Rectal smooth muscle tissue (tissue), 1 donor: ENCODE measurements around the gene MUL1.

Experiments
- H3K27ac ChIP-seq: one replicate; pipeline ENCODE4 v1.7.0; 2013; ENCODE audit warnings: low read depth, low read length, inconsistent platforms
- H3K27me3 ChIP-seq: one replicate; pipeline ENCODE4 v1.7.0; 2013; ENCODE audit warnings: low read length; ENCODE audit not compliant: control insufficient read depth, insufficient read depth
- H3K36me3 ChIP-seq: one replicate; pipeline ENCODE4 v1.7.0; 2013; ENCODE audit warnings: low read length; ENCODE audit not compliant: control insufficient read depth, insufficient read depth
- H3K4me1 ChIP-seq: one replicate; pipeline ENCODE4 v1.7.0; 2013; ENCODE audit warnings: low read length; ENCODE audit not compliant: control insufficient read depth, insufficient read depth
- H3K4me3 ChIP-seq: one replicate; pipeline ENCODE4 v1.7.0; 2013; ENCODE audit warnings: low read length
- H3K9ac ChIP-seq: one replicate; pipeline ENCODE4 v1.7.0; 2013; ENCODE audit warnings: low read length

Gene MUL1

GRCh38 chr1:20507564-20508410 is at the start of gene MUL1:
MUL1 (minus strand) TSS chr1:20508151; CDS start chr1:20508024, 127 bp downstream.
- H3K4me1 ChIP-seq: peaks cover 5% of the 10 kb centered on the region
- H3K4me3 ChIP-seq: peak within 1 kb of the TSS; percentile 99
- H3K27me3 ChIP-seq: no peaks in the 10 kb centered on the region
- H3K27ac ChIP-seq: peak within 1 kb of the TSS; percentile 86
- H3K9ac ChIP-seq: peak within 1 kb of the TSS; percentile 64
- peaks cover 5% of the 10 kb centered on the region for H3K36me3 ChIP-seq

DNA sequence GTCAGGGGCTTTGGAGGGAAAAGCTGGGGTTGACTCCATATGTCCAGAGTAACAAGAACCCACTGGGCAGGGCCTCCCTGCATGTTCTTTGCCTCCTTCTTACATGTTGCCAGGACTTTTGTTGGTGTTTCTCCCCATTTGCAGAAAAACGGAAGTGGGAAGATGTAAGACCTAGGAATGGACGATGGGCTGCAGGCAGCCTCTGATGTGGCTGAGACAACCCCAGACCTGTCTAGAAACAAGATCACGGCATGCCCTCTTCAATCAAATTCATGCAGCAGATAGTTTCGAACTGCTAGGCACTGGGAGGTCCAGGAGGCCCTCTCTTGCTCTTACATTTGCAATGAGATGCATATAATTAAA is 47.8 kb upstream of the MUL1 start:
- Histone ChIP-seq H3K4me1 (no peaks in the 10 kb centered on the region), H3K27me3 (peaks cover 5% of the 10 kb centered on the region), H3K27ac (no peak overlapping the region), H3K36me3 (no peaks in the 10 kb centered on the region), H3K9ac (no peak overlapping the region), H3K4me3 (no peak overlapping the region)

DNA sequence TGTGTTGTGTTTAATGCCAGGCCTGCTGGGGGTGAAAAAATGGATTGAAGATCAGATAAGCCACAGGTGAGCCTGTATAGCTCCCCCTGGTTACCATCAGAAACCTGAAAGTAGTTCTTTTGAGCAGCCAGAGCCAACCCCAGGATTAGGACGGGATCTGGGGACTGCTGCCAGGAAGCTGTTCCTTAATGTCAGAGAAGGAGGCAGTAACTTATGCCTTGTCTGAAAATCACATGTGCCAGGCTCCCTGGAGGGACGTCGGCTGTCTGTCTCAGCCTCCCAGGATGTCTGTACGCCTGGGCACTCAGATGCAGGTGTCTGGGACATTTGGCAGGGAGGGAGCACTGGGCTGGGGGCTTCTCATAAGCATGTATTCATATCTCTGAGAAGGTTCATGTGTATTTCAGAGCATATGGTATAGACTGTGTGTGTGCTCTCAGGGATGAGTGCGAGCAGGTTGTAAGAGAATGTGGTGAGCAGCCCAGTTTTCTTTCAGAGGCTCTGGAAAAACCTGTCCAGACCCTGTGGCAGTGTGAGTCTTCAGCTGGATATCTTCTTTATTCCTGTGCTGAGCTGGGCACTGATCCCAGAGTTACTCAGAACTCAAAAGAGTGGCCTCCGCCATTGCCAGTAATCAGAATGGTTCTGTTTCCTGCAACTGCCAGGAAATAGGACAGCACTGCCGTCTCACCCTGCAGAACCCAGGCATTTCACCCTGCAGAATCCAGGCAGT is 47.2 kb upstream of the MUL1 start:
- Histone ChIP-seq H3K36me3 (no peaks in the 10 kb centered on the region), H3K4me1 (no peaks in the 10 kb centered on the region), H3K27me3 (peaks cover 5% of the 10 kb centered on the region), H3K4me3 (no peak overlapping the region), H3K27ac (no peak overlapping the region), H3K9ac (no peak overlapping the region)

DNA sequence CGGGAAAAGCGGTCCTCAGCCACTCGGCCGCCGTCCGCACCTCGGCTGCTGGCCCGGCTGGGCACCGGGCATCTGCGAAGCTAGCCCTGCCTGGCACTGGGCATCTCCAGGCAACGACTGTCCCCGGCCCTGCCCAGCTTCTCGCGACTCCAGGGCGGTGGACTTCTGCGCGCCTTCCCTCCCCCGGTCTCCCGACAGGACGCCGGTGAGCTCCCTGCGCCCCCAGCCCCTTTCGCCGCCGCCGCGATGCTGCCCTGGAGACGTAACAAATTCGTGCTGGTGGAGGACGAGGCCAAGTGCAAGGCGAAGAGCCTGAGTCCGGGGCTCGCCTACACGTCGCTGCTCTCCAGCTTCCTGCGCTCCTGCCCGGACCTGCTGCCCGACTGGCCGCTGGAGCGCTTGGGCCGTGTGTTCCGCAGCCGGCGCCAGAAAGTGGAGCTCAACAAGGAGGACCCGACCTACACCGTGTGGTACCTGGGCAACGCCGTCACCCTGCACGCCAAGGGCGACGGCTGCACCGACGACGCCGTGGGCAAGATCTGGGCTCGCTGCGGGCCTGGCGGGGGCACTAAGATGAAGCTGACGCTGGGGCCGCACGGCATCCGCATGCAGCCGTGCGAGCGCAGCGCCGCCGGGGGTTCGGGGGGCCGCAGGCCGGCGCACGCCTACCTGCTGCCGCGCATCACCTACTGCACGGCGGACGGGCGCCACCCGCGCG is 44.9 kb upstream of the MUL1 start:
- H3K27ac ChIP-seq: no peak overlapping the region
- peaks cover 5% of the 10 kb centered on the region for H3K27me3 ChIP-seq
- H3K9ac ChIP-seq: no peak overlapping the region

GRCh38 chr1:20551945-20552727 is 44.2 kb upstream of the MUL1 start, which contains the start of gene FAM43B:
FAM43B (plus strand) TSS chr1:20552573; CDS start chr1:20552974, 401 bp downstream.
- H3K36me3 ChIP-seq: no peaks in the 10 kb centered on the region
- H3K9ac ChIP-seq: no peak within 1 kb of the TSS
- H3K4me1 ChIP-seq: no peaks in the 10 kb centered on the region
- peaks cover 5% of the 10 kb centered on the region for H3K27me3 ChIP-seq
- peak within 1 kb of the TSS; percentile 51 for H3K27ac ChIP-seq
- peak within 1 kb of the TSS; percentile 19 for H3K4me3 ChIP-seq

More for the DNA sequence above, 44.9 kb upstream of the MUL1 start:
- Histone ChIP-seq H3K36me3 (no peaks in the 10 kb centered on the region), H3K4me1 (no peaks in the 10 kb centered on the region), H3K4me3 (peak overlapping the region; percentile 19)

DNA sequence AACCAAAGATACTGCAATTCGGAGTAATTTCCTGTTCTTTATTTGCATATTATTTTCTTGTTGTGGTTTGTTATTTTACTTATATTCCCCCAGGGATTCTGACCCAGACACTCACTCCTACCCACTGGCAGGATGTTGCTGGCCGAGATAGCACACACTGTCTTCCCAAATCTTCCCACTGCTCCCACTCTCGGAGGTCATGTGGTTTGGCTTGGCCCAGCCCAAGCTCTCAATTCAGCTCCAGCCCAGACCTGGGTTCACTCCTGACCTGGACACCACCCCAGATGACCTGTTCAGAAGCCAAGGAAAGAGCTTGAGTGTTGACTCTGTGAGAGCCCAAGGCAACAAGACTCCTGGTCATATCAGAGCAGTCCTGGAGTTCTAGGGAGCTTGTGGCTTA is 43.2 kb upstream of the MUL1 start:
- peaks cover 5% of the 10 kb centered on the region for H3K27me3 ChIP-seq
- H3K4me1 ChIP-seq: no peaks in the 10 kb centered on the region
- H3K4me3 ChIP-seq: no peak overlapping the region
- H3K27ac ChIP-seq: no peak overlapping the region
- no peaks in the 10 kb centered on the region for H3K36me3 ChIP-seq
- no peak overlapping the region for H3K9ac ChIP-seq

DNA sequence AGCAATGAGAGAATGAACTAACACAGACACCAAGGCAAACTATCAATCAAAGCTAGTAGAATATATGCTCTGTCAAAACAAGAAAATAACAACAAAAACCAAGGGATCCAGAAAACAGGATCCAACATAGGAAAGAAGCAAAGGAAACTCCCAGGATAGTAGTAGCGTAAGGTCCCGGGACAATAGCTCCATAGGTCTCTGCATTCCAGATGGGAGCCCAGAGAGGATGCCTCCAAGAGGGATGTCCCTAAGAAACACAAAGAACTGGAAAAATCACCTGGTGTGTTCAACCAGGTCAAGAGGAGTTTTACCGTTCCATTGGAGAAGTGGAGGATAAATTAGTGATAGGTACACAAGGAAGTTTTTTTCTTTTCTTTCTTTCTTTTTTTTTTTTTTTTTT is 38.7 kb upstream of the MUL1 start:
- no peak overlapping the region for H3K4me3 ChIP-seq
- no peaks in the 10 kb centered on the region for H3K27me3 ChIP-seq
- no peaks in the 10 kb centered on the region for H3K36me3 ChIP-seq
- no peaks in the 10 kb centered on the region for H3K4me1 ChIP-seq
- H3K9ac ChIP-seq: no peak overlapping the region
- no peak overlapping the region for H3K27ac ChIP-seq

GRCh38 chr1:20540281-20540680 is 32.3 kb upstream of the MUL1 start:
- H3K9ac ChIP-seq: no peak overlapping the region
- H3K36me3 ChIP-seq: no peaks in the 10 kb centered on the region
- no peak overlapping the region for H3K27ac ChIP-seq
- H3K4me3 ChIP-seq: no peak overlapping the region
- H3K27me3 ChIP-seq: peaks cover 2% of the 10 kb centered on the region
- no peaks in the 10 kb centered on the region for H3K4me1 ChIP-seq

- no peaks in the 10 kb centered on the region for H3K36me3 ChIP-seq
- no peak overlapping the region for H3K9ac ChIP-seq
- H3K4me1 ChIP-seq: no peaks in the 10 kb centered on the region
- H3K27ac ChIP-seq: no peak overlapping the region
- no peak overlapping the region for H3K4me3 ChIP-seq
- peaks cover 2% of the 10 kb centered on the region for H3K27me3 ChIP-seq
Observed at GRCh38 chr1:20538760-20539551, 31.0 kb upstream of the MUL1 start.

DNA sequence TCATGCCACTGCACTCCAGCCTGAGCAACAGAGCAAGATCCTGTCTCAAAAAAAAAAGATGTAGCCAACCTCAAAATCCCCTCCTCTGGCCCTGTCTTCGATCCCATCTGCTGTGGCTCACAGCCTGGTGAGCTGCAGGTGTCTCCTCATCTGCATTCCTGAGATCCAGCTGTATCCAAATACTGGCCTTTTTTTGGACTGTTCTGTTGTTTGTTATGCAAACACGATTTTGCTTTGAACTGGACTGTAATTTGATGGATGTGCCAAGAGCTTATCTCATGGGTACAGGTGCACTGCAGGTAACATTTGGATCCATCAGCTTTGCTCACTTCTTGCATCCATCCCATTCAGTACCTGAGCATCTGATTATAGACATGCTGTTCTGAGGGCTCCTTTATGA is 30.3 kb upstream of the MUL1 start:
- no peaks in the 10 kb centered on the region for H3K36me3 ChIP-seq
- no peak overlapping the region for H3K27ac ChIP-seq
- no peaks in the 10 kb centered on the region for H3K4me1 ChIP-seq
- peaks cover 2% of the 10 kb centered on the region for H3K27me3 ChIP-seq
- H3K4me3 ChIP-seq: no peak overlapping the region
- no peak overlapping the region for H3K9ac ChIP-seq

- H3K27ac ChIP-seq: no peak overlapping the region
Observed at GRCh38 chr1:20534659-20535417, 26.9 kb upstream of the MUL1 start.

More at GRCh38 chr1:20534659-20535417, 26.9 kb upstream of the MUL1 start:
- H3K4me1 ChIP-seq: no peaks in the 10 kb centered on the region
- H3K27me3 ChIP-seq: no peaks in the 10 kb centered on the region
- H3K36me3 ChIP-seq: no peaks in the 10 kb centered on the region
- no peak overlapping the region for H3K9ac ChIP-seq
- H3K4me3 ChIP-seq: no peak overlapping the region
